ENCODE data around the gene JAG2.

- TF ChIP-seq CTCF (IDR thresholded peaks at IDR 0.05) (no peak), POLR2A (IDR thresholded peaks at IDR 0.05) (no peak)
These were observed 16.5 kb downstream of the JAG2 start for GRCh38 chr14:105151838-105152793.
